Activated CD4-positive, alpha-beta T cell treated with anti-CD3 and anti-CD28 coated beads for 4 hours (primary cell): ENCODE results near the gene STRBP.
"Not testable (repeated sequence)": the region's sequence is repeated elsewhere in the genome, so short reads cannot be mapped to it uniquely, and the experiment has no call there.

Source experiments
- DNase-seq, 2 donors: peaks; one replicate each; pipeline ENCODE4 v3.0.0-alpha.2; 2020

STRBP gene

DNA sequence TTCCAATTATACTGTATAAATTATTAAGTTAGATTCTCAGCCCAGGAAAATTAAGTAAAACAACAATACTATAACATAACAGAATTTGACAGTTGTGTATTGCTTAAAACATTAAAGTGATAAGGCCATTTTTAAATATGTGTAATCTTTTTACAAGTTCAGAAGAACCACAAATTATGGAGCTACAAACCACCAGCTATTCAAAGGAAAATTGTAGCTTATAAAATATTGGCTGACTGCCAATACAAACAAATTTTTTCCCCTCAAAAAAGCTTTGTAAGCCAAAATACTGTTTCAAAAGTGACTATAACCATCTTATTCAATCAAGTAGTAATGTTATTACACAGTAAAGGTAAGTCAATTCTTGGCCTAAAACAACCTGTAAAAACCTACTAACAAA lies 21.9 kb downstream of the STRBP start:
- no peak for DNase-seq

DNA sequence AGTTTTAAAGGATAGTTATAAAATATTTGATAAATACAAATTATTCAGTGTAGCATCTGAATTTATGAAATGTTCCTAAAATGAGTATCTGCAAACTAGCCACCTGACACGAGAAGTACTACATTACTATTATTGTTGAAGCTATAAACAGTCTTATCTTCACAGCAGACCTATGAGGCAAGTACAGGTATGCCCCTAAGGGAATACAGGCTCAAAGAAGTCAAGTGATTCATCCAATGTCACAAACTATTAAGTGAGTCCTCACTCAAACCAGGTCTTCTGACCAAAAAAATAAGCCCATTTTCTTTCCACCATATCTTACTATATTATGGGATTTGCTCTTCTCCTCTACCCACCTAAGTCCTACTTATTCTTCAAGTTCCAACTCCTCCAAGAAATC lies 28.7 kb downstream of the STRBP start:
- DNase-seq = no peak

DNA sequence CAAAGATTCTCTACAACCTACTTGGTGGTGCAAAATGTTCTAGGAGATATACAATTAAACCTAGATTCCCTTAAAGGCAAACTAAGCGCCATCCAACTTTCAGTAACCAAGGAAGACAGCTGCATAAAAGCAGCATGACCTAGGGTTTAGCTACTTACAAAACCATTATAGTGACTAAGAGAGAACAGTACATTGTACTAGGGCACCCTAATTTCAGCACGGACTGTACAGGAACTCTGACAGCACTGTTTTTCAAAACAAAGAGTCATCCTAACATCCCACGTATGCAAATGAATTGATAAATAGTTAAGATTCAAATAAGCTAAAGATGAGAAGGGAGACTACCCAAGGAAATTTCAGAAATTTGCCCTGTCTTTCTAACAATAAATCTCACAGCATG lies 30.0 kb downstream of the STRBP start:
- no peak for DNase-seq

GRCh38 chr9:123237220-123237619 lies 31.2 kb downstream of the STRBP start:
- no peak for DNase-seq

DNA sequence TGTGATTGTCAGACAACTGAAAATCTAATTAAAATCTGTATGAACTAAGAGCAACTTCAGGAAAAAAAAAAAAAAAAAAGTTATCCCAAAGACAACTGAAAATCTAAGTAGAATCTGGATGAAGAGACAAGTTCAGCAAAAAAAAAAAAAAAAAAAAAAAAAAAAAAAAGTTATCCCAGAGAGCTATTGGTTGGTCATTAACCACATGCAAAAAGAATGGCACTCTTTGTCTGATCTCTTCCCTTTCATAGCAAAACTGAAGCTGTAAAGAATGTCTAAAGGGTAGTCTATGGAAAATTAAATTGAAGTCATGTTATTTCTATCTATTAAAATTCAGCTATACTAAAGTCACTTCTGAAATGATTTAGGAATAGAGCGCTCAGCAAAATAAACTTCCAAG lies 32.9 kb downstream of the STRBP start:
- DNase-seq = no peak

GRCh38 chr9:123234853-123235252 lies 33.5 kb downstream of the STRBP start:
- DNase-seq = no peak

GRCh38 chr9:123232332-123232731 lies 36.1 kb downstream of the STRBP start:
- DNase-seq = no peak

- DNase-seq = no peak
Measured at GRCh38 chr9:123231421-123231820, 37.0 kb downstream of the STRBP start.

- no peak for DNase-seq
Measured at GRCh38 chr9:123228967-123229366, 39.4 kb downstream of the STRBP start.

DNA sequence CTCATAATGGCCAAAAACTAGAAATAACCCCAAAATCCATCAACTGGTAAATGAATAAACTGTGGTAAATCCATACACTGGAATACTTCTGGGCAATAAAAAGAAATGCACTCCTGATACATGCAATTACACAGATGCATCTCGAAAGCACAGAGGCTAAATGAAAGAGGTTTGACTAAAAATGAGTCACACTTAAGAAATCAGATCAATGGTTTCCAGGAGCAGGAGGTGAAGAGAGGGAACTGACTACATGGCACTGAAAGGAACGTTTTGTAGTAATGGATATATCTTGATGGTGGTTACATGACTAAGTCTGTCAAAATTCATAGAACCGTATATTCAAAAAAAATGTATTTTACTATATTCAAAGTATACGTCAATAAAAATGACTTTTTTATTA lies 42.4 kb downstream of the STRBP start:
- no peak for DNase-seq

DNA sequence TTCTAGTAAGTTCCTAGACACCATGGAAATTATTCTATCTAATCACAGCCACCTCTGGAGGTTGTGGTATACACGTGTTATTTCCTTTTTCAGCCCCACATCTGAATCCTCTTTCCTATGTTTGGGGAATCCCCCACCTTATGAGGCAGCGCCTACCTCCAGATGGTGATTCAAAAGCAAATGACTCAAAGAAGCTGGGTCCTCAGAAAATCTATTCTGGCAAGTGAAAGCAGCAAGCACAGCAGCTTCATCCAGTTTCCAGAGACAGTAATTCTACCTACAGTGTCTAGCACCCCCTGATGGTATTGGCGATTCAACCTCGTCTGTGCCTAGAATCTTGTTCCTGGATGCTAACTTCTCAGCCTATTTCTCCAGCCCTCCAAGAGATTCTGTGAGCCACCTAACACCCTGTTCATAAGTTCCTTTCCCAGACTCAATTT lies 43.0 kb downstream of the STRBP start:
- peak; percentile 61 for DNase-seq

DNA sequence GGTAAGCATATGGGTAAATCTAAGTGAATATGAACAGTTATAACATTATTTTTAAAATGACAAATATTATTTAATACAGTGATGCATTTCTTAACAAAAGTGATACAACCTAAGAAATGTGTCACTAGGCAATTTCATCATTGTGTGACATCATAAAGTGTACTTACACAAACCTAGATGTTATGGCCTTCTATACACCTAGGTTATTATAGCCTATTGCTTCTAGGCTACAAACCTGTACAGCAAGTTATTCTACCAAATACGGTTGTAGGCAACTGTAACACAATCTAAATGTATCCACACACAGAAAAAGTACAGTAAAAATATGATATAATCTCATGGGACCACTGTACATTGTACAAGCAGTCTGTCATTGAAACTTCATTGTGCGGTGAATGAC lies 48.3 kb downstream of the STRBP start:
- DNase-seq = no peak

- no peak for DNase-seq
Measured at GRCh38 chr9:123218831-123219230, 49.6 kb downstream of the STRBP start.

DNA sequence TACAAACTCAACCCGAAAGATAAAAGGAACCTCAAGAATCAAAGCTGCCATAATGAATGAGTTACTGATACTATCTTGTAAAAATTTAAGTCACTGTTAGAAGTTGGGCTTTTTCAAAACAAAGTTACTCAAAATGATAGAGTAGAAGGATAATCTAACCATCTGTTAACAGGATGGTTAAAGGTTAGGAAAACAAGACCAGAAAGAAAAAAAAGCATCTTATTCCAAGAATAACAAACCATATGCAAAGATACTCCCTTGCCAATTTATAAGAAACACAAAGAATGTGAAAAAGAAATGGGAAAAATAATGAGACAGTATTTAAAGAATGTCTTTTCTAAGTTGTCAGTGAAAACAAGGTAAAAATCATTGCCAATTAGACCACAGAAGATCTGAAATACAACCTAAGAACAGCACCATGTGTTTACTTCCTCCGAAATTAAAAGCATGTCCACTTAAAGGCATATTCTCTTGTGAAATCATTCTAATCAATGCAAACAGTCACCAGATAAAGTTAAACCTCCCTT lies 51.2 kb downstream of the STRBP start:
- no peak for DNase-seq

DNA sequence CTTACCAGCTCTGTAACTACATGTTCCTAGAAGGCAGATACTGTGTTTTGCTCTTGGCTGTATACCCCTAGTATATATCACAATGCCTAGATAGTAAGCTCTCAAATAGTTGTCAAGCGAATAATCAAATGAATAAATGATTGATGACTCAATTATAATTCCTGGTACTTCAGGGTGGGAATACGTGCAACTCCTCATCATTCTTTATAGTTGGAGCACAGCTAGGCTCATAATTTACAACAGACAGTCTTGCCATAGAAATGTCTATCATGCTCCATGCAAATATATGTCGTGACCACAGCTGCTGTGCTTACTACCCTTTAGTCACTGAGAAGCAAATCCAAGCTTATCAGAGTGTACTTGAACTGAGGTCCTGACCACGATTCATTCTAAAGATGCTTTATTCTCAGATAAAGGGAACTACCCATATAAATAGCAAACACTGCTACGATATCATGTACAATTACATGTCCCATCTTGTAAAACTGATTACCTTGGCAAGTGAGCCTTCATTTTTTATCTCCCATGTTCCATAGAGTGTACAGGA lies 52.1 kb downstream of the STRBP start:
- no peak for DNase-seq

GRCh38 chr9:123211081-123211480 lies 57.3 kb downstream of the STRBP start:
- no peak for DNase-seq

DNA sequence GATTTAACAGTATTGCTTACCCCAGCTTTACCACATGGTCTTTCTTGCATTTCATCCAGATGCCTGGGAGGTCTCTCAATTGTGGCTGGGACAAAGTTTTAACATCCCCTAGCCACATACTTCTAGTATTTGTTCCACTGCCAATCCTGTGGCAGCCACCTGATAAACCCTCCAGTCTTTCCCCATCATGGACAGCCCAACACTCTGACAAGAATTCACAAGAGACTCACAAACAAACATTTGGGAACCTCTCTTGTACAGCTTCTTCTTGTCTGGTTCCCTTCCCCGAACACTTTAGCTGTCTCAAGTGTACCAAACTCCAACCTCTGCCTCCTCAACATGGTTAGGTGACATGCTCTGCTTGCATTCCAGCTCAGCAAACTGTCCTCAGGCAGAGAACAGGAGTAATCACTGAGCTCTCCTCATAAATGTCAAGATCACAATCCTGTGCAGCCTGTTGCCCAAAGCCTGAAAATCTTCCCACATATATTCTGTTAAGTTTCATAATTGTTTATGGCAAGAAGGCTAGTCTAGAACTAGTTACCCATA lies 59.7 kb downstream of the STRBP start:
- DNase-seq = no peak

GRCh38 chr9:123206065-123206464 lies 62.3 kb downstream of the STRBP start:
- DNase-seq = no peak

- DNase-seq = no peak
Measured at GRCh38 chr9:123201083-123201482, 67.3 kb downstream of the STRBP start.

GRCh38 chr9:123200469-123200868 lies 67.9 kb downstream of the STRBP start:
- DNase-seq = not testable (repeated sequence)

- no peak for DNase-seq
Measured at GRCh38 chr9:123196124-123196523, 72.3 kb downstream of the STRBP start.

- no peak for DNase-seq
Measured at GRCh38 chr9:123194023-123194422, 74.4 kb downstream of the STRBP start.

GRCh38 chr9:123191680-123192079 lies 76.7 kb downstream of the STRBP start:
- DNase-seq = no peak

DNA sequence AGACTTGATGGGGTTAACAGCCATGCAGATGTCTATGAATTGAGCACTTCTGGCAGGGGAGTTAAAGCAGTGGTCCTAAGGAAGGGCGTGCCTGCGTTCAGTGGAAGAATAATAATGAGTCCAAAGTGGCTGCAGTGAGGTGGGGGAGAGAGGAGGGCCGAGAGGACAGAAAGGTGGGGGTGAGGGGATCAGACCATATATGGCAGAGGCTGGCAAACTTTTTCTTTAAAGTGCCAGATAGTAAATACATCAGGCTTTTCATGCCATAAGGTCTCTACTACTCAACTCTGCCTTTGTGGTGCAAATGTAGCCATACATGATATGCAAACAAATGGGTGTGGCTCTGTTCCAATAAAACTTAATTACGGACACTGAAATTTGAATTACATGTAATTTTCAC lies 77.1 kb downstream of the STRBP start:
- no peak for DNase-seq

DNA sequence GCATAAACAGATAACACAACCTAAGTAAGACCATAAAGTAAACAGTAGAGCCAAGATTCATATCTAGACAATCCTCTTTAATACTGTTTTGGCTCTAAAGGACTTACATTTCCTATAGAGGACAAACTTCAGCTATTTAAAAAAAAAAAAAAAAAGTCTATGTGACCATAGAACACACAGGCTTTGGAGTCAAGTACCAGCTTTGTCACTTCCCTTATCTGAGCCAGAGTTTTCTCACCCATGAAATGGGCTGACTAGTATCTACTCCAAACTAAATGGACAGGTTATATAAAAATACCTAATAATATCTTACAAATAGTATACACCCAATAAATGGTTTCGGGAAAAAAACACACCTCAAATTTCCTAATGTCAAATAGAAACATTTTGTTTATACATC lies 81.3 kb downstream of the STRBP start:
- DNase-seq = no peak
